GM21528 (cell line): Measurements from ENCODE around the gene TRDMT1.

ENCODE experiments used
- ATAC-seq: cut with Tn5 transposase; IDR thresholded peaks from one replicate; pipeline ENCODE4 v1.9.1; 2021; ENCODE audit warnings: mild to moderate bottlenecking, moderate library complexity; ENCODE audit not compliant: unreplicated experiment, low FRiP score

Gene TRDMT1

DNA sequence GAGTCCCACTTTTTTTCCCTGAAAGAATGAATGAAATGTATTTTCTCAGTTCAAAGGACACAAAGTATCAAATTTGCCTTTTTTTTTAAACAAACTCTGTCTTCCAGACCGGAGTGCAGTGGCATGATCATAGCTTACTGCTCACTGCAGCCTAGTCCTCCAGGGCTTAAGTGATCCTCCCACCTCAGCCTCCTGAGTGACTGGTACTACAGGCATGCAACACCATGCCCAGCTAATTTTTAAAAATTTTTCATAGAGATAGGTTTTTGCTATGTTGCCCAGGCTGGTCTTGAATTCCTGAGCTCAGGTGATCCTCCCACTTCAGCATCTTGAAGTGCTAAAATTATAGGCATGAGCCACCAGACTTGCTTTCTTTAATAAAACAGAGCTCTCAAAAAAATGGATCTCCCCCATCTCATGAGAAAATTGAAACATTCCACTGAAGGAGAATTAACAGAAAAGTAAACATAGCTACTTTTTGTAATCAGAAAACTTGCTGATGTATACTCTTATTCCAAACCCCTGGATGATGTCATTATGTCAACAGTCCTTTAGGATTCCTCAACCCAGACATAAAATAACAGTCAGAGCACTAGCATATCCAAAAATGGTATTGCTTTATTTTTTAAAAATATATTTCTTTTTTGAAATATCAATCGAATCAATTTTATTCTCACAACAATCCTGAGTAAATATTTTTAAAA is 12.3 kb upstream of the TRDMT1 start:
- no peak for ATAC-seq

DNA sequence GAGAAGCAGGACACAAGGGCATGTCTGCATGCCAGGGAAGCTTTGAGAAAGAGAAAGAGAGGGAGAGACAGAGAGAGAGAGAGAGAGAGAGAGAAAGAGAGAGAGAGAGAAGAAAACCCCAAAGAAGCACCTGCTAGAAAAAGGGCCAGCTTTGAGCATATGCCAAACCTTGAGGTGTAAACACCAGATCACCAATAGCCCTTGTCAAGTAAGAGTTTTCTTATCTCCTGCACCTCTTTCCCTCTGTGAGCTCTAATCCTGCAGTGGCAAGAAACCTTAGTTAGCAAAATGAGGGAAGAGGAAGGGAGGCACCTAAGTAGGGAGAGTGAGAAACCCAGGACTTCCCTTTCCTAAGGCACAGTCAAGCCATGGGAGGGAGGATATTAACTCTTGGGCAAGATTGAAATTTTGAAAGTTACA is 11.3 kb upstream of the TRDMT1 start:
- ATAC-seq = no peak

DNA sequence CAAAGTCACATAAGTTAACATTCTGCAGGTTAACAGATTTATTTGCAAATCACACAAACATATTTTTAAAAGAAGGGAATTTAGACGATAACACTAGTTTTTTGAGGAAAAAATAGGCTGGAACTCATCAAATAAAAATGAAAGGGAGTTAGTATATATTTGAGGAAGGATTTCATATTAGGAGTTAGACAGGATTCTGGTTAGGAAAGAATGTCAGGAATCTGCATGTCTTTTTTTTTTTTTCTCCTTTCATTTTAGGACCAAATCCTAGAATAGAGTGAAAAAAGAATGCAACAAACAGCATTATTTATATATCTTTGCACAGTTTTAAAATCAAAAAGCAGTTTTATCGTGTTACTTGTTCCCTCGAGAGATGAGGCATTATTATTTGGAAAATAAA is 8.9 kb upstream of the TRDMT1 start:
- ATAC-seq = no peak

DNA sequence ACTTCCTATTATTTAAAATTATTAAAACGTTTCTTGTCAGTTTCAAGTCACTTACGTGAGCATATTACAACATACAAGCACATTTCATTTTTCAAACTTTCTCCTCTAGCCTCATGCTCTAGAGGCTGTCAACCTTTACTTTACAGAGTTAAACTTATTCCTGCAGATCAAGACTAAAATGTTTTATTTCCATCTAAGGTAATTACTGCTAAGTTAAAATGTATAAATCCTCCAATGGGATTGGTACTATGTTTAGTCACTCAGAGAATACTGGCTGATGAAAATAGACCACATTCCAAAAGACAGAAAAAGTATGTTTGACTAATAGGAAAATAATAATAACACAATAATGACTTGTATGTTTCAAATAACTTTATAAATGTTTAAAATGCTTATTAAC is 8.4 kb upstream of the TRDMT1 start:
- ATAC-seq = no peak

DNA sequence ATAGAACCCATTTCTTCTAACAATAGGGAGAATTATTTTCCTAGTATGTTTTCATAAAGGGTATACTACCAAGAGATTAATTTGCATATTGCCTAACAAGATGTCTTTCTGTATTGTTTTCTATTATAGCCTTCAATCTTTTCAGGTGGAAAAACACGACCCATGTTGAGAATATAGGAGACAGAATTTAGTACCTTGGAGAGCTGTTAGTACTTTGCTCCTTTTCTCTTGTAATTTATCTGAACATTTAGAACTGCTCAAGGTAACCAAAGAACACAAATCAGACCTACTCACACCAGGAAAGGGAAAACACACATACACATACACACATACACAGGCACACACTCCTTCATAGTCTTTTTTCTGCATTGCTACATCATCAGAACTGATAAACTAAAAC is 7.8 kb upstream of the TRDMT1 start:
- no peak for ATAC-seq

DNA sequence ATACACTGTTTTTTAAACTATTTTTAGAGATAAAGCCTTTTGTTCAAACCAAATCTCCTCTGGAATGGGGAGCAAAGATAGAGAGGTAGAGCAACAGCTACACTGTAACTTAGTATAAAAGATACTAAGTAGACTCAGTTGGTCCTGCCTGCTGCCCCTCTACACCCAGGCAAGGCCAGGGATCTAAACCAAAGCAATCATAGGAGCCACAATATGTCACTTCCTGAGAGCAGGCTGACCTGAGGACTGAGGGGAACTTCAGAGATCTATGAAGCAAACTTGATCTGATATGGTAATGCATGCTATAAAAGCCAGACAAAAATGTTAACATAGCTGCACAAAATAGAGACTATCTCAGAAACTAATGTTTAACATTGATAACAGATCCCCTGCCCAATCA is 7.0 kb upstream of the TRDMT1 start:
- no peak for ATAC-seq

DNA sequence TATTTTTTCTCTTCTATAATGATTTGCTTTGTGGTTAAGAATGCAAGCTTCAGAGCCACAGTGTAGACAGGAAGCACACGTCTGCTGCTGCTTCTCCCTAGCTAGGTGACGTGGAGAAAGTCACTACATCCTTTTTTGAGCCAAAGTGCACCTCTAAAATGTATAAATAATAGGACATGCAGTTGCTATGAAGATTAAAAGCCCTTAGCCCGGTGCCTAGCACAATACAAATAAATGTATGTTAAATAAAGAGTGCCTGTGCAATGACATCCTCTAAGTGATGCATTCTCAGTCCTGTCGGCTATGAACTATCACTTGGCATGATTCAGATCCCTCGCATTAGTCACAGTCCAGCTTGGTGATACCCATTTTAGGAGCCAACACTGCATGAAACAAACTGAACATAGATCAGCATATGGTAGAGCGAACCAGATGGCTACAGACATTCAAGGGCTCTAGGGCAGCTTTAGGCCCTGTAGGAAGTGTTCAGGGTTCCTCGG is 4.8 kb upstream of the TRDMT1 start:
- ATAC-seq = peak; percentile 58

DNA sequence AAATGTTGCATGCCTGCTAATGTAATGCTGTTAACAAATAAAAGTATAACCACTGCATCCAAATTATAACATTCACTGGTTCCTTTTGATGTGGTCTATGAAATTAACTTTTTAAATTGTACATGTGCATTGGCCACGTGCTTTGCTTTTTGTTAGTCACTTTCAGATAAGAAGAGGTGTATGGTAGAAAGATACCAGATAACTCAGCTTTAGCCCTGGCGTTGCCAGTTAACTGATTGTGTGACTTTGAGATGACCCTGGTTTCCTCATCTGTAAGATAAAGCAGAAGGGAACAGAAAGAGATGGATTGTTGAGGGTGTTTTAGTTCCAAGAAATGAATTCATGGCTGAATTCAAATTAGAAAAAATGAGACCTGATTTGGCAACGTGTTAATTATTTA is 1.9 kb upstream of the TRDMT1 start:
- no peak for ATAC-seq

DNA sequence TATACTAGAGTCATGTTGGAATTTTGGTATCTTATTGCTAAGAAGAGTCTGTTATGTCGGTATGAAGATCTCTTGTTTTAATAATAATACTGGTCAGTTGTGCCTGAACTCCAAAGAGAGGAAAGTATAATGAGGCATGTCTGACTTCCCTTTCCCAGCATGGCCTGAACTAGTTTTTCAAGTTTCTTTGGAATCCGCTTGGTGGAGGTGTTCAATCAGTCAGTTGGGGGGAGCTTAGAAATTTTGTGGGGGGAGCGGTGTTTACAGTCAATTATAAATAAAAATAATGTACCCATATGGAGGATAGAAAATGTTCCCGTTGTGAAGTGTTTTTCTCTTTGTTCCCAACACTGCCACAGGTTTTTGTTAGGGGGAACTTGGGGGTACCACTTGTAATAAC is 1.5 kb upstream of the TRDMT1 start:
- no peak for ATAC-seq

DNA sequence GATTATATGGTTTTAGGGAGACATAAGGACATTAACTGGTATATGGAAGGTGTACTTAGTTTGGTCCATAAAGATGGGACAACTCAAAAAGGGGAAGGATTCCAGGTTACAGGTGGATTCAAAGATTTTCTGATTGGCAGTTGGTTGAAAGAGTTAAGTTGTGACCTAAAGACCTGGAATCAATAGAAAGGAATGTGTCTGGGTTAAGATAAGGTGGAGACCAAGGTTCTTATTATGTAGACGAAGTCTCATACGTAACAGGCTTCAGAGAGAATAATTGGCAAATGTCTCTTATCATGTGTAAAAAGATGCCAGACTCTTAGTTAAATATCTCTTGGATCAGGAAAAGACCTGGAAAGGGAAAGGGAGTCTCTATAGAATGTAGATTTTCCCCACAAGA is 1.0 kb upstream of the TRDMT1 start:
- no peak for ATAC-seq

DNA sequence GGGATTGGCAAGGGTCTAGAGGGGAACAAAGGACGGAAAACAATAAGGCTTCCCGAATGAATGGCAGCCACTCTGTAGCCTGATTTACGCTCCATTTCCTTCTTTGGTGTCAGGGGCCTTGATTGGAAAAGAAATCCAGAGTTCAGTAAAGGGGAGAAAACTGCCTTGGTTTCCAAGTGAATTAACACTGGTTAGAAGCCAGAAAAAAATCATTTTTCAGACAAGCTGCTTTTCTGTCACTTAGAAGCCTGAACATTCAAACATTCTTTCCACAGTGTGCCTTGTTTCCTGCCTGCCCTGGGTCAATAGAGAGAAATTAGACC is 283 bp upstream of the TRDMT1 start:
- no peak for ATAC-seq

DNA sequence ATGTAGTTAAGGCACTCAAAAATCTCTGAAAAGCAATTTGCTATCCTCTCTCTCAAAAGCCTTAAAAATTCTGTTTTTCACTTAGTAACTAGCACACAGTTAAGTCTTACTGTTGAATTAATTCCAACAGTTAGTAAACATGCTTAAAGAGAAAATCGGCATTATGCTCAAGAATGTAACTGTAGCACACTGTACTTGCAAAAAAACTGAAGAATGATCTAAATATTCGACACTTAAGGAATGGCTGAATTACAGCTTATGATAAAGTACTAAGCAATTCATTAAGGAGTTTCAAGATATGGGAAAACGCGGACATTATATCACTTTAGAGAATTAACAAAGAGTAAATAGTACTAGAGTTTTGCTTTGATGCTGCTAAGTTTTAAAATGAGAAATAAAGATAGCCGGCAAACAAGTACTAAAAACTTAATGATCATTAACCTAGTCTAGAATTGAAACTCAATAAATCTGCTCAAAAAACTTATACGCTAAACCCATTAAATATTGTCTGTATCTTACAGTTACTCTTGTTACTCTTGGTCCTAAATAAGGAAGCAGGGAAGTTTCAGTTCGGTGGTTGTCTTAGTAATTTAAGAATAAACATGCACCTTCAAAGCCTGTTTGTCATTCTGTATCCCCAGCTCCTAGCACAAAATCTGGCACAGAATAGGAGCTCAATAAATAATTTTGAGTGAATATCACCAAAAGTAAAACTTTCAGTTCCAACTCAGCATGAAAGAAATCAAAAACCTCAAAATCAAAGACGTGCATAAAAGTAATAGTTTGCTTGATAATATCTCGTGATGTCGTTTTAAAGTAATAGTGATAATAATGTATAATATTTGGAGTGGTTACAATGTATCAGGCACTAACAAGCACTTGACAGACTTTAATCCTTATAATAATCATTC is 1.2 kb downstream of the TRDMT1 start:
- ATAC-seq = no peak

DNA sequence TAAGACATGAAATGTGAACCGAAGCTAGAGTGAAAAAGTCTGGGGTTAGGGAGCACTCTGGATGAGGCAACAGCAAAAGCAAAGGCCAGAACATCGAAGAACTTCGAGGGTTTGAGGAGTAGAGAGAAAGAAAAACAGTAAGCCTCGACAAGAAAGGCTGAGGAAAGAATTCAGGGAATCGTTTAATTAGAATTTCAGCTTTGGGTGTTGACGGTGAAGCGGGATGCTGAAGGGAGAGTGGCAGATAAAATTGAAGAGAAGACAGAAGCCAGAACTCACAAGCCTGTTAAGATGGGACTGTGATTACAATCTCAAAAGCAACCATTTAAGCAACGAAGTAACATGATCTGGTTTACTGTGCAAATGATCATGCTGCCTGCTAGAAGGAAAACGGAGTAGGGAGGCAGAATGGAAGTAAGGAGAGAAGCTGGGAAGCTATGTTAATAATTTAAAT is 2.1 kb downstream of the TRDMT1 start:
- ATAC-seq = no peak

DNA sequence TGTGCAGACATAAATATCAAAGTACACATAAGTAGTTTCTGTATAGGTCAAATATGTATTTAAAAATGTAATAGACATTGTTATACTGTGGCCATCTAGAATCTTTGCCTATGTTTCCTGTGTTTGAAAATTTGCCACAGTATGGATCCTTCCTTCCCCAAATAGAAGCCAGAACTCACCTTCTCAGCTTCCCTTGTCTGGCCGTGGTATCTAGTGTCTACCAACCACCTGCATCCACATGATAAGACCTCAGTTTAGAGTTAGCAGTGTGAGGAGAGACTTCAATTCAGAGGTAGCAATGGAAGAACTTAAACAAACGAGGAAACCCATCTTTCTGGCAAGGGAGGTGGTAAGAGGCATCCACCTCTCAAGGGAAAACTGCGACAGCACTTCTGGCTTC is 4.9 kb downstream of the TRDMT1 start:
- no peak for ATAC-seq

DNA sequence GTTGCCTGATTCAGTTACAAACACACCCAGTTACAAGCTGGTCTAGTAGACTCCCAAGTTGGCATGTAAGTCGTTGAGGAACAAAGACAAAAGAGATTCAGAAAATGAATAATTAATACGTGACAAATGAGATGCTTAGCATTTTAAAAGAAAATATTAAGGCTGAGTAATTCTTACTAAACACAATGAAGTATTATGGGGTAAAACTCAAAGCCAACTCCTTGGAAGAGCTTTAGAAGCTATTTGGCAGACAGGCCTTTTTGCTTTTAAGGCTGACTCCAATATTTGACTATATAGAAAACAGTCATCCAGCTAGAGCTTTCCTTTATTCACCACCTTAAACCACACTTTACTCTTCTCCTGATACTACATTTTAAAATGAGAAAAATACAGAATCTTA is 5.4 kb downstream of the TRDMT1 start:
- no peak for ATAC-seq

DNA sequence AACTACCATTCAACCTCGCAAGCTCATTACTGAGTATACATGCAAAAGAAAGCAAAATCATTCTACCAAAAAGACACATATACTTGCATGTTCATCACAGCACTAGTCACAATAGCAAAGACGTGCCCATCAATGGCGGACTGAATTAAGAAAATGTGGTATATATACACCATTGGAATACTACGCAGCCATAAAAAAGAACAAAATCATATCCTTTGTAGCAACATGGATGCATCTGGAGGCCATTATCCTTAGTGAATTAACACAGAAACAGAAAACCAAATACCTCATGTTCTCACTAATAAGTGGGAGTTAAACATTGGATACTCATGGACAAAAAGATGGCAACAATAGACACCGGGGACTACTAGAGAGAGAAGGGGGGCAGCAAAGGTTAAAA is 6.4 kb downstream of the TRDMT1 start:
- ATAC-seq = no peak

DNA sequence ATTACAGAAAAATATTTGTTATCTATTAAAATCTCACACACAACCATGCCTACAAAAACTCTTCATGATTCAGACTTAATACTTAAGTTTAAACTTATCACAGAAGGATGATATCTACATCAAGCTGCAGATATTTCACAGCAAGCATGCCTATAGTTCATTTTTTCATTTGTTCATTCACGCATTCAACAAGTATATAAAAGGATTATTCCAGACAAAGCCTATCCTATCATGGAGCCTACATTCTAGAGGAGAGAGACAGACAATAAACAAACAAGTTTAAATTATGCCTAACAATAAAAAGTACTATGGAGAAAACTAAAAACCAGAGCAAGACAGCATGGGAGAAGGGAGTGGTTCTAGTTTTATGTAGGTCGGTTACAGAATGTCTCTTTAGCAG is 10.9 kb downstream of the TRDMT1 start:
- ATAC-seq = no peak

DNA sequence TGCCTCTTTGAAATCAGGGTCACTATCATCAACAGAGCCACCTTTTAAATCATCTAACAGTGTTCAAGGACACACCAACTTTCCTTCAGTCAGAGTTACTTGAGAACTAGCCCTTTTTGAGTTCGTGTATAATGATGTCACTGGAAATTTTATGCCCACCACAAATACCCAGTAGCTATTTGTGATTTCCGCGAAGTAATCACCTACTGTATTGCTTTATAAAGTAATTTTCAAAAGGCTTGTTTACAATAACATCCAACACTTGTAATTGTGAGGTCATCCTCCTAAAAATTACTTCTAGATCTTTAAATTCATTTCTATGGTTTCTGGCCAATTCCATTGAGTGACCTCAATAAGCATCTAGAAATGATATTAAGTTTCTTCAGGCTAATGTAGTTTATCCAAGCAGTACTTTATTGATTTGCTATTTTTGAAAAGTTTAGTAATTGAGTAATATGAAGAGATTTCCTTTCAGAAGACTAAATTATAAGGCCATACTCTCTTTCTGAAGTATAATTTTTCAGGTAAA is 12.8 kb downstream of the TRDMT1 start:
- no peak for ATAC-seq

DNA sequence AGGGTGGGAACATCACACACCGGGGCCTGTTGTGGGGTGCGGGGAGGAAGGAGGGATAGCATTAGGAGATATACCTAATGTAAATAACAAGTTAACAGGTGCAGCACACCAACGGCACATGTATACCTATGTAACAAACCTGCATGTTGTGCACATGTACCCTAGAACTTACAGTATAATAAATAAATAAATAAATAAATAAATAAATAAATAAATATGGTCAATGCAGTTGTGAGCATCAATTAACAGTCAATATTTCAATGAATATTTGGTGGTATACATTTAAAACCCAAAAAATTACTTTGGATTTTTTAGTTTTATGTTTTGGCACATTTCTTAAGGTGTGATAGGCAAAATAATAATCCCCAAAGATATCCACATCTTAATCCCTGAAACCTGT is 15.6 kb downstream of the TRDMT1 start:
- ATAC-seq = no peak

DNA sequence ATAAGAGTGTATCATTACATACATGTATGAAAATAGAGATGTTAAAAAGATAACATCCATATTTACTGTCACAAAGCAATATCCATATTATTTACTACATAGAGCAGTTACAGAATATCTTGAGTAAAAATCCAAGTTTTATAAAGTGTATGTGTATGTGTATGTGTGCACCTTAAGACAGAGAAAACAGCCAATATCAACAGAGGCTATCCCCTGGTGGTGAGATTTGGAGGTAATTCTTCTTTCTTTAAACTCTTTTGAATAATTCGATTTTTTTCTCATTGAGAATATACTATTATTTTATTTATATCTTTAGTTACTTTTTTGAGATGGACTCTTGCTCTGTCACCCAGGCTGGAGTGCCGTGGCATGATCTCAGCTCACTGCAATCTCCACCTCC is 18.4 kb downstream of the TRDMT1 start:
- ATAC-seq = no peak

DNA sequence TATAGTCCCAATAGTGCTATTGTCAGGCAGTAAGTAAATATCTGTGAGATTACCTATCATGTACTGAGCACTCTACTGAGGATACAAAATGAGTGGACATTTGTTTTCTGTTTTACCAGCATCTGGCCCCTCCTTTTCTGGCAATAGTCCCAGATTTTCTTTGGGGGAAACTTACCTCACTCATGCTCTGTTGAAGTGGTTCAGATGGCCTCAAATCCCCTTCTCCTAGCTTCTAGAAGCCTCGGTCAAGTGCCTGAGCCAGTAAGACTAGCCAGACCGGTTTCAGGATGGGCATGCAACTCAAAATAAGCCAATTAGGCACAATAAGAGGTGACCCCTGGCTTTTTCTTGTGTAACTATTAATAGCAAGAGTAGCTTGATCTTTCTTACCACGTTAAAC is 19.7 kb downstream of the TRDMT1 start:
- no peak for ATAC-seq

DNA sequence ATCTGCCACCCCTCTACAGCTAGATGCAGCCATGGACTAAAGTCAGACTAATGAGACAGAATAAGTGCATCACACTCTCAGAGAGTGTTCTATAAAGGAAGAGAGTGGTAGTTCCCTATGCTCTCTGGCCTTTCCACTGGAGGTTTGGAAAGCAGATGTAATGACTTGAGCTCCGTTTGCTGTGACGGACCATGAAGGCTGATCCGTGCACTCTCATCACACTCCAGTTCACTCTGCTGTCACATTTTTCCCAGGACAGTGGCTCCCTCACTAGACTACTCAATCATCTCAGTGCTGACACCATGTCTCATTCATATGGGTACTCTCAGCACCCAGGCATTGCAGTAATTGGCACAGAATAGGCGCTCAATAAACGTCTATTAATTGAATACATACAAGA is 20.4 kb downstream of the TRDMT1 start:
- no peak for ATAC-seq
